KMS-11 (cell line): ENCODE measurements around the gene LMTK2.

Experiments
- H2AFZ ChIP-seq: fragments of 200-600 bp; sonication (generic); 2 replicates; pipeline ENCODE4 v1.6.1; 2016; ENCODE audit warnings: antibody characterized with exemption, mixed run types, low read depth
- H3K27ac ChIP-seq: fragments of 200-600 bp; sonication (generic); 2 replicates; pipeline ENCODE4 v1.6.1; 2016; ENCODE audit warnings: mild to moderate bottlenecking, mixed run types
- H3K27me3 ChIP-seq: fragments of 200-600 bp; sonication (generic); 2 replicates; pipeline ENCODE4 v1.6.1; 2017; ENCODE audit warnings: mild to moderate bottlenecking, low read depth, mixed run types, moderate library complexity; ENCODE audit not compliant: insufficient read depth
- H3K36me3 ChIP-seq: fragments of 200-600 bp; sonication (generic); 2 replicates; pipeline ENCODE4 v1.6.1; 2017; ENCODE audit warnings: mild to moderate bottlenecking, mixed run types; ENCODE audit not compliant: insufficient read depth
- H3K4me1 ChIP-seq: fragments of 200-600 bp; sonication (generic); 2 replicates; pipeline ENCODE4 v1.6.1; 2016; ENCODE audit warnings: mild to moderate bottlenecking, low read depth, mixed run types; ENCODE audit not compliant: poor library complexity, severe bottlenecking
- H3K4me2 ChIP-seq: fragments of 200-600 bp; sonication (generic); 2 replicates; pipeline ENCODE4 v1.7.0; 2016; ENCODE audit warnings: mild to moderate bottlenecking, mixed run types
- H3K4me3 ChIP-seq: fragments of 200-600 bp; sonication (generic); IDR thresholded peaks from 2 replicates; pipeline ENCODE4 v1.6.1; 2017; ENCODE audit warnings: low read depth, low read length, mixed read lengths; ENCODE audit not compliant: insufficient read depth
- H3K79me2 ChIP-seq: fragments of 200-600 bp; sonication (generic); 2 replicates; pipeline ENCODE4 v1.6.1; 2016; ENCODE audit warnings: low read depth, mixed run types; ENCODE audit not compliant: insufficient read depth
- H3K9ac ChIP-seq: fragments of 200-600 bp; sonication (generic); 2 replicates; pipeline ENCODE4 v1.6.1; 2016; ENCODE audit warnings: mild to moderate bottlenecking, mixed run types
- H4K20me1 ChIP-seq: fragments of 200-600 bp; sonication (generic); 2 replicates; pipeline ENCODE4 v1.6.1; 2016; ENCODE audit warnings: mild to moderate bottlenecking, mixed run types; ENCODE audit not compliant: insufficient read depth
- CTCF ChIP-seq: fragments of 200-600 bp; sonication (generic); conservative IDR thresholded peaks from 2 replicates; pipeline ENCODE4 v1.6.1; 2017; ENCODE audit warnings: low read depth, mild to moderate bottlenecking, antibody characterized with exemption, low read length, moderate library complexity, mixed read lengths

Gene LMTK2

GRCh38 chr7:98242342-98242741, 135.7 kb downstream of the LMTK2 start:
- H3K4me1 ChIP-seq = no peaks in the 10 kb centered on the region
- TF ChIP-seq CTCF = no peak
- no peak overlapping the region for H2AFZ ChIP-seq
- H3K36me3 ChIP-seq = no peaks in the 10 kb centered on the region
- no peaks in the 10 kb centered on the region for H4K20me1 ChIP-seq
- no peak overlapping the region for H3K27ac ChIP-seq
- no peak overlapping the region for H3K4me3 ChIP-seq
- H3K27me3 ChIP-seq = no peaks in the 10 kb centered on the region
- no peaks in the 10 kb centered on the region for H3K79me2 ChIP-seq
- no peak overlapping the region for H3K9ac ChIP-seq
- H3K4me2 ChIP-seq = no peak overlapping the region

- Histone ChIP-seq H4K20me1 (no peaks in the 10 kb centered on the region), H3K79me2 (no peaks in the 10 kb centered on the region), H3K4me2 (no peak overlapping the region), H3K4me1 (no peaks in the 10 kb centered on the region), H3K27me3 (no peaks in the 10 kb centered on the region), H2AFZ (no peak overlapping the region), H3K36me3 (no peaks in the 10 kb centered on the region), H3K4me3 (no peak overlapping the region), H3K27ac (no peak overlapping the region), H3K9ac (no peak overlapping the region)
- no peak for TF ChIP-seq CTCF
These were observed 136.3 kb downstream of the LMTK2 start for GRCh38 chr7:98242934-98243333.

- H3K4me2 ChIP-seq = no peak overlapping the region
- no peak overlapping the region for H3K4me3 ChIP-seq
- no peak overlapping the region for H3K27ac ChIP-seq
- H4K20me1 ChIP-seq = no peaks in the 10 kb centered on the region
- peaks cover under 1% of the 10 kb centered on the region for H3K4me1 ChIP-seq
- no peaks in the 10 kb centered on the region for H3K36me3 ChIP-seq
- no peaks in the 10 kb centered on the region for H3K27me3 ChIP-seq
- no peak overlapping the region for H3K9ac ChIP-seq
- no peak overlapping the region for H2AFZ ChIP-seq
- no peaks in the 10 kb centered on the region for H3K79me2 ChIP-seq
- no peak for TF ChIP-seq CTCF
These were observed 138.2 kb downstream of the LMTK2 start for GRCh38 chr7:98244871-98245270.

- Histone ChIP-seq H3K4me2 (no peak overlapping the region), H3K36me3 (no peaks in the 10 kb centered on the region), H3K9ac (no peak overlapping the region), H3K27ac (no peak overlapping the region), H2AFZ (no peak overlapping the region), H4K20me1 (no peaks in the 10 kb centered on the region), H3K4me1 (peaks cover 20% of the 10 kb centered on the region), H3K4me3 (no peak overlapping the region), H3K27me3 (no peaks in the 10 kb centered on the region), H3K79me2 (peaks cover 9% of the 10 kb centered on the region; the same call in 1 of the 2 replicates)
- no peak for TF ChIP-seq CTCF
These were observed 141.5 kb downstream of the LMTK2 start for GRCh38 chr7:98248156-98248555.
